Gastroesophageal sphincter (tissue), 4 donors: ENCODE results near the gene FAIM. TPM values are rescaled to one million over a fixed set of nuclear protein-coding genes. Genes with fewer than 3 reads are reported as not detected.
A peak's percentile ranks its signal among the peaks of the same experiment; 100 is the strongest.
"Not testable (repeated sequence)": the region's sequence is repeated elsewhere in the genome, so short reads cannot be mapped to it uniquely, and the experiment has no call there.

ENCODE experiments used
- ATAC-seq: fragments of 150-250 bp; one replicate; pipeline ENCODE4 v1.9.1; 2016; ENCODE audit warnings: mild to moderate bottlenecking, moderate library complexity
- H3K27ac ChIP-seq, 4 donors: fragments of 200-600 bp; sonication (generic) in 3 of 4; 1 replicate in 3 of 4; 2 replicates in 1 of 4; pipeline ENCODE4 v1.5.1; 2016 to 2019
- H3K27me3 ChIP-seq: fragments of 200-600 bp; sonication (generic); one replicate; pipeline ENCODE4 v1.5.1; 2019
- H3K36me3 ChIP-seq, 2 donors: fragments of 200-600 bp; sonication (generic); one replicate each; pipeline ENCODE4 v1.5.1; 2019; ENCODE audit warnings: control low read depth in 1 of 2
- H3K4me1 ChIP-seq, 3 donors: fragments of 200-600 bp; sonication (generic); 1 replicate in 2 of 3; 2 replicates in 1 of 3; pipeline ENCODE4 v1.5.1; 2016 to 2019; ENCODE audit warnings: control low read depth in 2 of 3
- H3K4me3 ChIP-seq, 2 donors: fragments of 200-600 bp; sonication (generic); one replicate each; pipeline ENCODE4 v1.5.1; 2019; ENCODE audit warnings: mild to moderate bottlenecking in 1 of 2, moderate library complexity in 1 of 2
- H3K9me3 ChIP-seq, 3 donors: fragments of 200-600 bp; sonication (generic); one replicate each; pipeline ENCODE4 v1.5.1; 2017 to 2019; ENCODE audit warnings: control low read depth in 2 of 3
- EP300 ChIP-seq: sonication (generic); formaldehyde crosslinking; IDR thresholded peaks from one replicate; pipeline ENCODE4 v1.6.1; 2017; ENCODE audit warnings: antibody characterized with exemption, mild to moderate bottlenecking
- POLR2A ChIP-seq, 2 donors: fragments of 450-650 bp; IDR thresholded peaks; one replicate each; pipeline ENCODE4 v1.6.1; 2017; ENCODE audit warnings: antibody characterized with exemption in 2 of 2, mild to moderate bottlenecking in 2 of 2, moderate library complexity in 1 of 2
- POLR2AphosphoS5 ChIP-seq: sonication (generic); formaldehyde crosslinking; IDR thresholded peaks from one replicate; pipeline ENCODE4 v1.6.1; 2017; ENCODE audit warnings: antibody characterized with exemption
- WGBS, 2 donors: methylation state at CpG; one replicate each; pipeline ENCODE4 v1.1.5; 2018; ENCODE audit warnings: low coverage in 1 of 2; 5-methylcytosine and 5-hydroxymethylcytosine counted together
- total RNA-seq, 4 donors: library from RNA; depleted of rRNA; stranded (reverse); fragments of >200 nt; gene quantifications; one replicate each; pipeline ENCODE4 v1.1.0, GENCODE V29; 2016
- TF ChIP-seq, protein P1 (sequence below), 4 experiments: fragments of 200-600 bp in 2 of 4; fragments of 450-650 bp in 2 of 4; sonication (generic) in 1 of 4; IDR thresholded peaks; one replicate each; pipeline ENCODE4 v1.5.1; 2017 to 2019; ENCODE audit warnings: antibody characterized with exemption in 4 of 4, mild to moderate bottlenecking in 2 of 4, moderate library complexity in 2 of 4

The FAIM gene, protein sequence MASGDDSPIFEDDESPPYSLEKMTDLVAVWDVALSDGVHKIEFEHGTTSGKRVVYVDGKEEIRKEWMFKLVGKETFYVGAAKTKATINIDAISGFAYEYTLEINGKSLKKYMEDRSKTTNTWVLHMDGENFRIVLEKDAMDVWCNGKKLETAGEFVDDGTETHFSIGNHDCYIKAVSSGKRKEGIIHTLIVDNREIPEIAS
- total RNA-seq: 10 to 100 TPM; 12.6 to 21.3 (median 17.6) TPM

GRCh38 chr3:138608322-138609135 is at the start of gene FAIM:
FAIM (plus strand) TSS chr3:138608771; CDS start chr3:138619727, 10,956 bp downstream.
- TF ChIP-seq POLR2AphosphoS5 (peak; percentile 24), EP300 (no peak)
- peak within 1 kb of the TSS; percentile 60 to 61 for H3K4me3 ChIP-seq
- H3K27me3 ChIP-seq: no peaks in the 10 kb centered on the region
- no peaks in the 10 kb centered on the region for H3K9me3 ChIP-seq
- peaks cover 0 to 16% (median 0%) of the 10 kb centered on the region in 3 donors for H3K4me1 ChIP-seq
- WGBS, 2 donors: 28 to 80% methylated on average over 1 to 3 of the region's 68 CpGs
- H3K27ac ChIP-seq: peak within 1 kb of the TSS; percentile 89 to 93 (median 90)
- ATAC-seq: peak; percentile 82
- no peaks in the 10 kb centered on the region for H3K36me3 ChIP-seq

- no peaks in the 10 kb centered on the region for H3K4me1 ChIP-seq
- H3K27me3 ChIP-seq: no peaks in the 10 kb centered on the region
- peaks cover 0 to 67% of the 10 kb centered on the region in 2 donors for H3K36me3 ChIP-seq
- WGBS, 2 donors: 33 to 67% methylated on average over 1 to 4 of the region's 4 CpGs
- no peak overlapping the region for H3K4me3 ChIP-seq
- H3K27ac ChIP-seq: no peak overlapping the region
- H3K9me3 ChIP-seq: peaks cover 0 to 58% (median 0%) of the 10 kb centered on the region in 3 donors
- TF ChIP-seq POLR2AphosphoS5 (no peak), EP300 (no peak), POLR2A (IDR thresholded peaks at IDR 0.05) (no peak)
- TF ChIP-seq, protein P1, sequence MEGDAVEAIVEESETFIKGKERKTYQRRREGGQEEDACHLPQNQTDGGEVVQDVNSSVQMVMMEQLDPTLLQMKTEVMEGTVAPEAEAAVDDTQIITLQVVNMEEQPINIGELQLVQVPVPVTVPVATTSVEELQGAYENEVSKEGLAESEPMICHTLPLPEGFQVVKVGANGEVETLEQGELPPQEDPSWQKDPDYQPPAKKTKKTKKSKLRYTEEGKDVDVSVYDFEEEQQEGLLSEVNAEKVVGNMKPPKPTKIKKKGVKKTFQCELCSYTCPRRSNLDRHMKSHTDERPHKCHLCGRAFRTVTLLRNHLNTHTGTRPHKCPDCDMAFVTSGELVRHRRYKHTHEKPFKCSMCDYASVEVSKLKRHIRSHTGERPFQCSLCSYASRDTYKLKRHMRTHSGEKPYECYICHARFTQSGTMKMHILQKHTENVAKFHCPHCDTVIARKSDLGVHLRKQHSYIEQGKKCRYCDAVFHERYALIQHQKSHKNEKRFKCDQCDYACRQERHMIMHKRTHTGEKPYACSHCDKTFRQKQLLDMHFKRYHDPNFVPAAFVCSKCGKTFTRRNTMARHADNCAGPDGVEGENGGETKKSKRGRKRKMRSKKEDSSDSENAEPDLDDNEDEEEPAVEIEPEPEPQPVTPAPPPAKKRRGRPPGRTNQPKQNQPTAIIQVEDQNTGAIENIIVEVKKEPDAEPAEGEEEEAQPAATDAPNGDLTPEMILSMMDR (IDR thresholded peaks at IDR 0.05): no peak
- no peak for ATAC-seq
Observed at GRCh38 chr3:138559134-138559533, 49.4 kb upstream of the FAIM start.

DNA sequence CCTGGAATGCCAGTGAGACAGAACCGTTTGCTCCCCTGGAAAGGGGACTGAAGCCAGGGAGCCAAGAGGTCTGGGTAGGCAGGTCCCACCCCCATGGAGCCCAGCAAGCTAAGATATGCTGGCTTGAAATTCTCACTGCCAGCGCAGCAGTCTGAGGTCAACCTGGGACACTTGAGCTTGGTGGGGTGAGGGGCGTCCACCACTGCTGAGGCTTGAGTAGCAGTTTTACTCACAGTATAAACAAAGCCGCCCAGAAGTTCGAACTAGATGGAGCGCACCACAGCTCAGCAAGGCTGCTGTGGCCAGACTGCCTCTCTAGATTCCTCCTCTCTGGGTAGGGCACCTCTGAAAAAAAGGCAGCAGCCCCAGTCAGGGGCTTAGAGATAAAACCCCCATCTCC is 48.1 kb upstream of the FAIM start:
- no peak overlapping the region for H3K27ac ChIP-seq
- no peak for ATAC-seq

DNA sequence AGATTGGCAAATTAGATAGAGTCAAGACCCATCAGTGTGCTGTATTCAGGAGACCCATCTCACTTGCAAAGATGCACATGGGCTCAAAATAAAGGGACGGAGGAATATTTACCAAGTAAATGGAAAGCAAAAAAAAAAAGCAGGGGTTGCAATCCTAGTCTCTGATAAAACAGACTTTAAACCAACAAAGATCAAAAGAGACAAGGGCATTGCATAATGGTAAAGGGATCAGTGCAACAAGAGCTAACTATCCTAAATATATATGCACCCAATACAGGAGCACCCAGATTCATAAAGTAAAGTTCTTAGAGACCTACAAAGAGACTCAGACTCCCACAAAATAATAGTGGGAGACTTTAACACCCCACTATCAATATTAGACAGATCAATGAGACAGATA is 45.7 kb upstream of the FAIM start:
- H3K9me3 ChIP-seq: peaks cover 0 to 35% (median 0%) of the 10 kb centered on the region in 3 donors
- not testable (repeated sequence) for H3K4me1 ChIP-seq, H3K27me3 ChIP-seq, H3K4me3 ChIP-seq, H3K27ac ChIP-seq, ATAC-seq
- 100% methylated on average over 1 of the region's 1 CpG for WGBS, 2 donors
- peaks cover 0 to 46% of the 10 kb centered on the region in 2 donors for H3K36me3 ChIP-seq

More for the DNA sequence above, 48.1 kb upstream of the FAIM start:
- TF ChIP-seq POLR2A (IDR thresholded peaks at IDR 0.05): no peak
- TF ChIP-seq EP300: no peak
- TF ChIP-seq POLR2AphosphoS5: no peak
- TF ChIP-seq, protein P1 (IDR thresholded peaks at IDR 0.05): no peak
- Histone ChIP-seq H3K9me3 (peaks cover 0 to 53% (median 0%) of the 10 kb centered on the region in 3 donors), H3K27me3 (no peaks in the 10 kb centered on the region), H3K36me3 (peaks cover 0 to 60% of the 10 kb centered on the region in 2 donors), H3K4me3 (no peak overlapping the region), H3K4me1 (no peaks in the 10 kb centered on the region)
- 100% methylated on average over 1 of the region's 6 CpGs; no CpG with 5 or more reads in 1 of the 2 donors for WGBS, 2 donors

DNA sequence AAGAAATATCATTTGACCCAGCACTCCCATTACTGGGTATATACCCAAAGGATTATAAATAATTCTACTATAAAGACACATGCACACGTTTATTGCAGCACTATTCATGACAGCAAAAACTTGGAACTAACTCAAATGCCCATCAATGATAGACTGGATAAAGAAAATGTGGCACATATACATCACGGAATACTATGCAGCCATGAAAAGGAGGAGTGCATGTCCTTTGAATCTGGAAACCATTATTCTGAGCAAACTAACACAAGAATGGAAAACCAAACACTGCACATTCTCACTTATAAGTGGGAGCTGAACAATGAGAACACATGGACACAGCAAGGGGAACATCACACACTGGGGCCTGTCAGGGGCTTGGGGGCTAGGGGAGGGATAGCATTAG is 42.3 kb upstream of the FAIM start:
- H3K27ac ChIP-seq, ATAC-seq, H3K4me3 ChIP-seq, H3K4me1 ChIP-seq, H3K9me3 ChIP-seq, H3K27me3 ChIP-seq: not testable (repeated sequence)
- WGBS, 2 donors: 75 to 85% methylated on average over 2 of the region's 2 CpGs
- H3K36me3 ChIP-seq: peaks cover 0 to 41% of the 10 kb centered on the region in 2 donors

DNA sequence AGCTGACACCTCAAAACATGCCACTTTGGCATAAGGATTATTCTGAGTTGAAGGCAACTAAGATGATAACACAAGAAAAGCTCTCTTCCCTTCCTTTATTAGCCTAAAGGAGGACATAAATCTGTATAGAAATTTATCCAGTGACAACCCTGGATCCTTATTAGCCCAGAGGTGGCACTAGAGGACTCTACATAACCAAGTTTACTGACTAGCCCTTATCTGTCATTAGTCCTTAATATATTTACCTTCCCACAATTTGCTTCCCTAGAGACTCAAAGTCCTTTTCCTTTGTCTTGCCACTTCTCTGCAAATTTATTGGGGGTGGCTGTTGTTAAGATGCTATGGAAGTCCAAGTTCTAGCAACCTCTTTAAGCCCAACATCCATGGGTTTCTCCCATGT is 41.2 kb upstream of the FAIM start:
- no peaks in the 10 kb centered on the region for H3K4me1 ChIP-seq

More for the DNA sequence above, 41.2 kb upstream of the FAIM start:
- Histone ChIP-seq H3K27ac (no peak overlapping the region), H3K9me3 (peaks cover 0 to 3% (median 0%) of the 10 kb centered on the region in 3 donors), H3K36me3 (peaks cover 0 to 38% of the 10 kb centered on the region in 2 donors), H3K27me3 (no peaks in the 10 kb centered on the region), H3K4me3 (no peak overlapping the region)
- TF ChIP-seq EP300 (no peak), POLR2AphosphoS5 (no peak), POLR2A (IDR thresholded peaks at IDR 0.05) (no peak)
- TF ChIP-seq, protein P1 (IDR thresholded peaks at IDR 0.05): no peak
- ATAC-seq: no peak
